Measurements from ENCODE around the gene PLEKHM3.
A peak's percentile ranks its signal among the peaks of the same experiment; 100 is the strongest.

Gene PLEKHM3

DNA sequence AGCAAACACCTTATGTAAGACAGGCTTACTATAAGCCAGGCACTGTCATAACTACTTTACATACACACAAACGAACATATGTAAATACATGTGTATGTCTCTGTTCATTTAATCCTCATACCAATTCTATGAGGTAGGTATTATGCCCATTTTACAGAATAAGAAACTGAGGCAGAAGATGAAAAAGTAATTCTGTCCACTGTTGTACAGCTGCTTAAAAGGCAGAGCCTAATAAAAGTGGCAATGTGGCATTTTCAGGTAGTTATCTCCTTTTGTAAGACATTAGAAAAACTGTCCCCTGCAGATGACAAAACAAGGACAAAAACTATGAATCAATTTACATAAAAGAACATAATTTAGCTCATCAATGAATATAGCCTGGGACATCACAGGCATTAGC, 69.9 kb downstream of the PLEKHM3 start:
- Histone ChIP-seq H3K36me3 (replicated peaks; ENCODE audit: low read depth, low read length) (no peaks in the 10 kb centered on the region), H3K79me2 (ENCODE audit: low read length) (no peaks in the 10 kb centered on the region), H3K27me3 (ENCODE audit: low read depth, low read length) (no peaks in the 10 kb centered on the region), H4K20me1 (ENCODE audit: insufficient read depth, low read length) (no peaks in the 10 kb centered on the region), H3K4me2 (ENCODE audit: low read length) (no peak overlapping the region), H3K9me3 (ENCODE audit: insufficient read depth, low read length) (no peaks in the 10 kb centered on the region), H3K4me1 (ENCODE audit: low read length) (peaks cover 15% of the 10 kb centered on the region), H3K27ac (ENCODE audit: low read length) (no peak overlapping the region), H2AFZ (ENCODE audit: low read depth, low read length) (no peak overlapping the region), H3K4me3 (ENCODE audit: low read length) (no peak overlapping the region), H3K9ac (ENCODE audit: low read length) (no peak overlapping the region)
- TF ChIP-seq, protein P1, sequence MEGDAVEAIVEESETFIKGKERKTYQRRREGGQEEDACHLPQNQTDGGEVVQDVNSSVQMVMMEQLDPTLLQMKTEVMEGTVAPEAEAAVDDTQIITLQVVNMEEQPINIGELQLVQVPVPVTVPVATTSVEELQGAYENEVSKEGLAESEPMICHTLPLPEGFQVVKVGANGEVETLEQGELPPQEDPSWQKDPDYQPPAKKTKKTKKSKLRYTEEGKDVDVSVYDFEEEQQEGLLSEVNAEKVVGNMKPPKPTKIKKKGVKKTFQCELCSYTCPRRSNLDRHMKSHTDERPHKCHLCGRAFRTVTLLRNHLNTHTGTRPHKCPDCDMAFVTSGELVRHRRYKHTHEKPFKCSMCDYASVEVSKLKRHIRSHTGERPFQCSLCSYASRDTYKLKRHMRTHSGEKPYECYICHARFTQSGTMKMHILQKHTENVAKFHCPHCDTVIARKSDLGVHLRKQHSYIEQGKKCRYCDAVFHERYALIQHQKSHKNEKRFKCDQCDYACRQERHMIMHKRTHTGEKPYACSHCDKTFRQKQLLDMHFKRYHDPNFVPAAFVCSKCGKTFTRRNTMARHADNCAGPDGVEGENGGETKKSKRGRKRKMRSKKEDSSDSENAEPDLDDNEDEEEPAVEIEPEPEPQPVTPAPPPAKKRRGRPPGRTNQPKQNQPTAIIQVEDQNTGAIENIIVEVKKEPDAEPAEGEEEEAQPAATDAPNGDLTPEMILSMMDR (IDR thresholded peaks at IDR 0.05; ENCODE audit: low read depth, low read length): no peak
- no peak for TF ChIP-seq EZH2phosphoT487 (IDR thresholded peaks at IDR 0.05; ENCODE audit: low read depth)

DNA sequence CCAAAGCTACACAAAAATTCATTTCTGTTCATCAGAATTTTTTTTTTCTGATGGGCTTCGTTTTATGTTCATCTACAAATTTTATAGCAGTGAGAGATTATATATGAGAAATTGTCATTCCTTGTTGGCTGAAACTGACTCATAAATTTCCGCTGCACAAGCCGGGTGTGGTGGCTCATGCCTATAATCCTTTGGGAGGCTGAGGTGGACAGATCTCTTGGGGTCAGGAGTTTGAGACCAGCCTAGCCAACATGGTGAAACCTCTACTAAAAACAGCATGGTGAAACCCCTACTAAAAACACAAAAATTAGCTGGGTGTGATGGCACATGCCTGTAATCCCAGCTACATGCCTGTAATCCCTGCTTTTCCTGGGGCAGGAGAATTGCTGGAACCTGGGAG, 72.0 kb downstream of the PLEKHM3 start:
- H3K27me3 ChIP-seq (ENCODE audit: low read depth, low read length): no peaks in the 10 kb centered on the region
- no peak overlapping the region for H3K27ac ChIP-seq (ENCODE audit: low read length)
- no peak overlapping the region for H3K4me3 ChIP-seq (ENCODE audit: low read length)
- H4K20me1 ChIP-seq (ENCODE audit: insufficient read depth, low read length): no peaks in the 10 kb centered on the region
- no peaks in the 10 kb centered on the region for H3K79me2 ChIP-seq (ENCODE audit: low read length)
- no peak overlapping the region for H3K4me2 ChIP-seq (ENCODE audit: low read length)
- no peaks in the 10 kb centered on the region for H3K36me3 ChIP-seq (replicated peaks; ENCODE audit: low read depth, low read length)
- no peak overlapping the region for H3K9ac ChIP-seq (ENCODE audit: low read length)
- no peaks in the 10 kb centered on the region for H3K9me3 ChIP-seq (ENCODE audit: insufficient read depth, low read length)
- H3K4me1 ChIP-seq (ENCODE audit: low read length): peaks cover 15% of the 10 kb centered on the region
- no peak for TF ChIP-seq EZH2phosphoT487 (IDR thresholded peaks at IDR 0.05; ENCODE audit: low read depth)
- TF ChIP-seq, protein P1 (IDR thresholded peaks at IDR 0.05; ENCODE audit: low read depth, low read length): no peak
- H2AFZ ChIP-seq (ENCODE audit: low read depth, low read length): no peak overlapping the region

DNA sequence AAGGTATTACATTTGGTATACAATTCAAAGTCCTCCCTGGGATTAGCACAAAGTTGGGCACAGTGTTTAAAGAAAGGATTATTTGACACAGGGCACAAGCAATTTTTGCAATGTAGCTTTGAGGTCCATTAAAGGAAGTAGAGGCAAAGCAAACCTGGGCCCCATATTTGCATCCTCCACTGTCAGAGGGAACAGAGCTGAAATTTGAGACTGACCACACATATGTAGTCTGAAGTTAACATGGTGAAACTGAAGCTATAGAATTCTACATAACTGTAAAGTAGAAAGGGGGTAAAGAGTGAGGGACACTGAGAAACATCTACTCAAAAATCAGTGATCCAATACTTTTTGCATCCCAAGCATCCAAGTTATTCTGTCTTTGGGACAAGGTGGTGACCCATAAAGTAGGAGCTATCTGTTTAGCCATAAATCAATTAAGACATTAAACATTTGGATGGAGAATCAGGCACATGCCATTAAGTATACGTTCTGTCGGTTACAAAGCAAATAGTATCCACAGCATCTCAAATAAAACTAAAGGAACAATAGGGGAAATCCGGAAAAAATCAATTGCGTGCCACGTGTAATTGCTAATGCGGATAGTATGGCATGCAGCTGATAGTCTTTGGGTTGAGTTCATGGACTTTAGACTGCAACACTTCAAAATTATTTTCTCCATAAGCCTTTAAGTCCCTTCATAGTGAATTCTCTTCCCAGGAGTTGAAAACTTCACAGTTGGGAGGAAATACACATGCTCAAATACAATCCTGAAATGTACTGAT, 72.6 kb downstream of the PLEKHM3 start:
- no peak overlapping the region for H3K4me2 ChIP-seq (ENCODE audit: low read length)
- no peaks in the 10 kb centered on the region for H3K9me3 ChIP-seq (ENCODE audit: insufficient read depth, low read length)
- no peak overlapping the region for H2AFZ ChIP-seq (ENCODE audit: low read depth, low read length)
- no peaks in the 10 kb centered on the region for H3K36me3 ChIP-seq (replicated peaks; ENCODE audit: low read depth, low read length)
- H4K20me1 ChIP-seq (ENCODE audit: insufficient read depth, low read length): no peaks in the 10 kb centered on the region
- H3K79me2 ChIP-seq (ENCODE audit: low read length): no peaks in the 10 kb centered on the region
- TF ChIP-seq, protein P1 (IDR thresholded peaks at IDR 0.05; ENCODE audit: low read depth, low read length): no peak
- no peak for TF ChIP-seq EZH2phosphoT487 (IDR thresholded peaks at IDR 0.05; ENCODE audit: low read depth)
- H3K4me1 ChIP-seq (ENCODE audit: low read length): peaks cover 15% of the 10 kb centered on the region
- no peak overlapping the region for H3K27ac ChIP-seq (ENCODE audit: low read length)
- H3K4me3 ChIP-seq (ENCODE audit: low read length): no peak overlapping the region
- H3K27me3 ChIP-seq (ENCODE audit: low read depth, low read length): no peaks in the 10 kb centered on the region
- no peak overlapping the region for H3K9ac ChIP-seq (ENCODE audit: low read length)

DNA sequence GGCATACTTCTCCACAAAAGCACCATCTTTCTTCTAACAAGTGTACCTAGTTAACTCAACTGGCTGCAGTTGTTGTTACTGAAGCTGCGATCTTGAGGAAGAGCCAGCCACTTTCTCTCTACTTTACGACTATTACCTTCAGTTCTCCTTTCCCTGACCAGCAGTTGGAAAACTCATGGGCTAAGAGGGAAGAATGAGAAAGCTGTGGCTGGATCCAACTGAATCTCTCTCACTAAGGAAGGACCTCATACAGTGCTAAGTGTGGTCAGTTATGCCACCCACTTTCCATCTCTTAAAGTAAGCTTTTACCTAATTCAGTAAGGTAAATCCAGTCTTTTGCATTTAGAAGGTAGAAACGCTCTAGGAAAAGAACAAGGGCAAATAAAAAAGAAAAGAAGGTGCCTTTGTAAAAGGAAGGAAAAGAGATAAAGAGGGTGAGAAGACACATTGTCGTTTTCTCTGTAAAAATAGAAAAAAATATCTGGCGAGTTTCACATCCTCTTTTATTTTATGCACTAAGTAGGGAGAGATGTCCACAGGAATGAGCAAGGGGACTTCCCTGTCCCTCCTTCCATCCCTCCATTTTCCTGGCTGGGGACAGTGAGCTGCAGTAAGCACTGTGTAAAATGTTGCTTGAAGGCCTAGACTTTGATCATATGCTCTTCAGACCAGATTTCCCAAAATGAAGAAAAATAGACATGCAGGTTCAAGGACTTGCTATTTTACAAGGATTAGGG, 73.4 kb downstream of the PLEKHM3 start:
- Histone ChIP-seq H3K4me3 (ENCODE audit: low read length) (no peak overlapping the region), H3K9me3 (ENCODE audit: insufficient read depth, low read length) (no peaks in the 10 kb centered on the region), H3K27me3 (ENCODE audit: low read depth, low read length) (no peaks in the 10 kb centered on the region), H3K36me3 (replicated peaks; ENCODE audit: low read depth, low read length) (no peaks in the 10 kb centered on the region), H3K4me1 (ENCODE audit: low read length) (peaks cover 15% of the 10 kb centered on the region), H3K27ac (ENCODE audit: low read length) (no peak overlapping the region), H3K4me2 (ENCODE audit: low read length) (peak overlapping the region; percentile 48; the same call in 1 of the 2 replicates), H3K9ac (ENCODE audit: low read length) (no peak overlapping the region), H3K79me2 (ENCODE audit: low read length) (no peaks in the 10 kb centered on the region), H2AFZ (ENCODE audit: low read depth, low read length) (no peak overlapping the region), H4K20me1 (ENCODE audit: insufficient read depth, low read length) (no peaks in the 10 kb centered on the region)
- TF ChIP-seq, protein P1 (IDR thresholded peaks at IDR 0.05; ENCODE audit: low read depth, low read length): no peak
- TF ChIP-seq EZH2phosphoT487 (IDR thresholded peaks at IDR 0.05; ENCODE audit: low read depth): no peak

Measured in OCI-LY3 (cell line).